CD4-positive, alpha-beta T cell (primary cell): ENCODE measurements around the gene MAP3K19. TPM values are rescaled to one million over a fixed set of nuclear protein-coding genes. Genes with fewer than 3 reads are reported as not detected.

ENCODE experiments used
- ATAC-seq: fragments of 200-7000 bp; cut with Tn5 transposase; one replicate; pipeline ENCODE4 v1.10.0; 2022; ENCODE audit warnings: mild to moderate bottlenecking; ENCODE audit not compliant: poor library complexity
- CTCF ChIA-PET: fragments of 350-600 bp; sonication (Branson Sonifier 250); formaldehyde crosslinking; loops from one replicate; lab custom pipeline; 2021; ENCODE audit warnings: antibody characterized with exemption, inconsistent platforms; lab: Charles Lee
- POLR2A ChIA-PET: fragments of 350-600 bp; sonication (Branson Sonifier 250); formaldehyde crosslinking; loops from one replicate; lab custom pipeline; 2021; ENCODE audit warnings: antibody characterized with exemption, inconsistent platforms; lab: Charles Lee
- DNase-seq, 14 experiments: peaks; one replicate each; pipeline ENCODE4 v3.0.0-alpha.2; 2013 to 2020; ENCODE audit warnings: mixed read lengths in 2 of 14
- H3K27ac ChIP-seq, 2 donors: one replicate each; pipeline versions ENCODE4 v1.5.1 to v1.7.0; 2013; ENCODE audit warnings: low read length in 2 of 2, low read depth in 1 of 2, mild to moderate bottlenecking in 1 of 2
- H3K27me3 ChIP-seq, 2 experiments: 1 replicate in 1 of 2; 2 replicates in 1 of 2; pipeline versions ENCODE4 v1.6.1 to v1.7.0; 2013; ENCODE audit warnings: low read length in 2 of 2, control low read depth in 1 of 2, mild to moderate bottlenecking in 1 of 2, moderate library complexity in 1 of 2; ENCODE audit not compliant: insufficient read depth in 2 of 2, control insufficient read depth in 1 of 2
- H3K36me3 ChIP-seq: one replicate; pipeline ENCODE4 v1.6.1; 2013; ENCODE audit warnings: low read length, control low read depth; ENCODE audit not compliant: insufficient read depth
- H3K4me1 ChIP-seq: one replicate; pipeline ENCODE4 v1.6.1; 2013; ENCODE audit warnings: low read length, control low read depth; ENCODE audit not compliant: insufficient read depth
- H3K4me3 ChIP-seq: one replicate; pipeline ENCODE4 v1.5.1; 2013; ENCODE audit warnings: mild to moderate bottlenecking, low read length, moderate library complexity
- H3K9me3 ChIP-seq, 2 experiments: 1 replicate in 1 of 2; 2 replicates in 1 of 2; pipeline versions ENCODE4 v1.6.1 to v1.7.0; 2013; ENCODE audit warnings: low read length in 2 of 2, mild to moderate bottlenecking in 2 of 2, control low read depth in 1 of 2, moderate library complexity in 1 of 2; ENCODE audit not compliant: control insufficient read depth in 1 of 2, insufficient read depth in 1 of 2
- H3K27ac Mint-ChIP-seq: one replicate; pipeline ENCODE4 v1.8.0; 2020; ENCODE audit warnings: mixed read lengths
- H3K27me3 Mint-ChIP-seq: one replicate; pipeline ENCODE4 v1.8.0; 2021; ENCODE audit warnings: mixed read lengths
- H3K36me3 Mint-ChIP-seq: one replicate; pipeline ENCODE4 v1.8.0; 2021; ENCODE audit warnings: low read depth, mixed read lengths
- H3K4me1 Mint-ChIP-seq: one replicate; pipeline ENCODE4 v1.8.0; 2021; ENCODE audit warnings: low read depth, mixed read lengths
- H3K4me3 Mint-ChIP-seq: one replicate; pipeline ENCODE4 v1.8.0; 2020; ENCODE audit warnings: mild to moderate bottlenecking, mixed read lengths
- H3K9me3 Mint-ChIP-seq: one replicate; pipeline ENCODE4 v1.8.0; 2020; ENCODE audit warnings: mixed read lengths
- CTCF ChIP-seq: fragments of 200-600 bp; IDR thresholded peaks from one replicate; pipeline ENCODE4 v1.8.0; 2022; ENCODE audit warnings: antibody characterized with exemption, mild to moderate bottlenecking
- intact Hi-C, 2 experiments: fragments of 100-400 bp; cut with DNase I in 1 of 2; cut with micrococcal nuclease in 1 of 2; formaldehyde crosslinking; loops; one replicate each; pipeline versions ENCODE4 v1.15.1 to v1.9.0; 2023 to 2025; cut with DNase I, micrococcal nuclease
- total RNA-seq, 174 experiments: library from RNA in 2 of 174; stranded (reverse) in 2 of 174; gene quantifications; one replicate each; pipeline ENCODE4 v1.2.3 and lab custom pipeline; 2021 to 2026

Gene MAP3K19
- total RNA-seq, 2 experiments from 2014 or later, result not detected

GRCh38 chr2:134985061-134985460, 62.2 kb downstream of the MAP3K19 start:
- no peaks in the 10 kb centered on the region for H3K36me3 Mint-ChIP-seq
- intact Hi-C loops, result loop anchor here in 1 of 2 experiments (5.0 kb wide), 1 partner anchor 727 kb away; no protein-coding TSS in a partner anchor
- no peak overlapping the region for H3K27ac Mint-ChIP-seq

GRCh38 chr2:134982603-134983002, 64.6 kb downstream of the MAP3K19 start:
- ChIA-PET CTCF (interaction anchor here (0.9 kb wide), 1 partner anchor 727 kb away, joined by 3 read pairs; no protein-coding TSS in a partner anchor), POLR2A (no interaction called here)
- Histone ChIP-seq H3K4me3 (no peak overlapping the region), H3K27me3 (no peaks in the 10 kb centered on the region), H3K4me1 (no peaks in the 10 kb centered on the region), H3K9me3 (peaks cover 8 to 10% of the 10 kb centered on the region in 2 experiments), H3K36me3 (no peaks in the 10 kb centered on the region), H3K27ac (no peak overlapping the region)
- Mint-ChIP-seq H3K27me3 (peaks cover 7% of the 10 kb centered on the region), H3K9me3 (no peaks in the 10 kb centered on the region), H3K27ac (no peak overlapping the region), H3K4me1 (no peaks in the 10 kb centered on the region), H3K36me3 (no peaks in the 10 kb centered on the region), H3K4me3 (no peak overlapping the region)
- ATAC-seq, result no peak
- intact Hi-C loops, result no loop called here
- DNase-seq, result no peak
- TF ChIP-seq CTCF, result no peak

More at GRCh38 chr2:134985061-134985460, 62.2 kb downstream of the MAP3K19 start:
- POLR2A ChIA-PET, result no interaction called here
- no peak for DNase-seq
- no peak for TF ChIP-seq CTCF
- Mint-ChIP-seq H3K4me1 (no peaks in the 10 kb centered on the region), H3K4me3 (no peak overlapping the region), H3K27me3 (peaks cover 9% of the 10 kb centered on the region), H3K9me3 (no peaks in the 10 kb centered on the region)
- Histone ChIP-seq H3K4me1 (no peaks in the 10 kb centered on the region), H3K27me3 (no peaks in the 10 kb centered on the region), H3K27ac (no peak overlapping the region), H3K9me3 (peaks cover 8 to 10% of the 10 kb centered on the region in 2 experiments), H3K4me3 (no peak overlapping the region), H3K36me3 (no peaks in the 10 kb centered on the region)
- CTCF ChIA-PET, result no interaction called here
- no peak for ATAC-seq

- no peak overlapping the region for H3K27ac ChIP-seq
- no peaks in the 10 kb centered on the region for H3K36me3 Mint-ChIP-seq
- no peaks in the 10 kb centered on the region for H3K4me1 ChIP-seq
- DNase-seq, result no peak
- ChIA-PET POLR2A (no interaction called here), CTCF (no interaction called here)
- no peak for TF ChIP-seq CTCF
- peaks cover 7% of the 10 kb centered on the region for H3K27me3 Mint-ChIP-seq
- H3K9me3 ChIP-seq, result peaks cover 10 to 13% of the 10 kb centered on the region in 2 experiments
- no peaks in the 10 kb centered on the region for H3K36me3 ChIP-seq
- no peak overlapping the region for H3K4me3 ChIP-seq
- no peak for ATAC-seq
- no peaks in the 10 kb centered on the region for H3K27me3 ChIP-seq
- H3K4me1 Mint-ChIP-seq, result no peaks in the 10 kb centered on the region
- H3K4me3 Mint-ChIP-seq, result no peak overlapping the region
- no peaks in the 10 kb centered on the region for H3K9me3 Mint-ChIP-seq
- intact Hi-C loops, result no loop called here
- H3K27ac Mint-ChIP-seq, result no peak overlapping the region
Observed at GRCh38 chr2:134980639-134981038, 66.6 kb downstream of the MAP3K19 start.
